ENCODE data around the gene PNCK.

- no peak for TF ChIP-seq POLR2A (IDR thresholded peaks at IDR 0.05; ENCODE audit: low read length)
- no peak for TF ChIP-seq GATA1 (IDR thresholded peaks at IDR 0.05; ENCODE audit: low read depth, low read length)
These were observed 53.0 kb downstream of the PNCK start for GRCh38 chrX:153620576-153620975.

Data from erythroblast (primary cell).